Measurements from ENCODE around the gene NCDN. TPM values are rescaled to one million over a fixed set of nuclear protein-coding genes. Genes with fewer than 3 reads are reported as not detected.
A peak's percentile ranks its signal among the peaks of the same experiment; 100 is the strongest.

Gene NCDN
- total RNA-seq, 1 experiment from 2014 or later = 50.9 TPM

DNA sequence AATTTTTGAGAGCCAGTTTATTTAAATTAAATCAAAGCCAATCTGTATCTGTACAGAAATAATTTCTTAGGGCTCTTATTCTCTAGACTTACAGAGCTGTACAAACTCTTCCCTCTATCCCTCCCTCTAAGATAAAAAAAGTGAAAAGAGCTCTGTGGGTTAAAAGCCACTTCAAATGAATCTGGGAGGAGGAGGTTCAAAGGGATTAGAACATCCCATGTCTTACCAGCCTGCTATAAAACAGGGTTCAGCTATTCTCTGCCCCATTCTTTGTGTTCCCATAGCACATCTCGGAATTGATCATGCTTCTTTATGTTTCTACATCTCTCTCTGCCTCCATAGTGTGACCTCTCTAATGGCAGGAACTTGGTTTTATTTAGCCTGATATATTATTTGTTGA lies 19.8 kb upstream of the NCDN start:
- H3K4me3 ChIP-seq (ENCODE audit: insufficient read depth, low read depth, low read length) = no peak overlapping the region

DNA sequence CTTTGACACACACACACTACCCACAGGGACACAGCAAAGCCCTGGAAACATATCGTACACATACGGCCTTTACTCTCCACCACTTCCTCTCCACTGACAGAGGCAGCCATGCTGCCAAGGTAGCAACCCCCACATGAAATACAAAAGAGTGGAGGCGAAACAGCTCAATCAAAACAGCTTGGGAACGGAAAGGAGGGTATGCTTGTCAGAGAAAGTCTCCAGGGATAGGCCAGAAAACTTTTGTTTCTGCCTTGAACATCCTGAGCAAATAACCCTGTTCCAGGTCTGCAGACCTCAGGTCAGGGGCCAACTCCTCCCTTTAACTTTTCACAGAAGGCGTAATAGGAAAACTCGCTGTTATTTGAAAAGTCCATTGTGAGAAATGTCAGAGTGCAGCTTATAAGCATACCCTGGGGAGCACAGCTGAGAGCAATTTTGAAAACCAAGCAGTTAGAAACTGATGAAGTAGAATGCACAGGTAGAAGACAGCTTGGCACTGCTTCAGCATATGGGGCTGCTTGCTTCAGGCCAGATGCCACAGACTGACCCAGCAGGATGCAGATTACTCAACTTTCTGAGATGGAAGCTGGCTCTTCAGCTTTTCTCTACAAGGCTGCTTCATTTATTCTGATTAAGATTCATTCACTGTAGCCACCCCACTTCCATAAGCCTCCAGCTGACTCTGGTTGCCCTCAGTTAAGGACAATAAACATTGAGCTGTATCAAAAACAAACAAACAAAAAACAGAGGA lies 18.4 kb upstream of the NCDN start:
- Histone ChIP-seq H3K4me3 (ENCODE audit: insufficient read depth, low read depth, low read length) (no peak overlapping the region), H3K27me3 (ENCODE audit: control insufficient read depth, insufficient read depth, low read length) (no peaks in the 10 kb centered on the region), H3K36me3 (replicated peaks; ENCODE audit: control insufficient read depth, insufficient read depth, low read length) (peaks cover 2% of the 10 kb centered on the region; the same call in 1 of the 2 replicates)
- DNase-seq = no peak

More for the DNA sequence above, 19.8 kb upstream of the NCDN start:
- Histone ChIP-seq H3K27me3 (ENCODE audit: control insufficient read depth, insufficient read depth, low read length) (no peaks in the 10 kb centered on the region), H3K36me3 (replicated peaks; ENCODE audit: control insufficient read depth, insufficient read depth, low read length) (peaks cover 2% of the 10 kb centered on the region; the same call in 1 of the 2 replicates)
- no peak for DNase-seq

DNA sequence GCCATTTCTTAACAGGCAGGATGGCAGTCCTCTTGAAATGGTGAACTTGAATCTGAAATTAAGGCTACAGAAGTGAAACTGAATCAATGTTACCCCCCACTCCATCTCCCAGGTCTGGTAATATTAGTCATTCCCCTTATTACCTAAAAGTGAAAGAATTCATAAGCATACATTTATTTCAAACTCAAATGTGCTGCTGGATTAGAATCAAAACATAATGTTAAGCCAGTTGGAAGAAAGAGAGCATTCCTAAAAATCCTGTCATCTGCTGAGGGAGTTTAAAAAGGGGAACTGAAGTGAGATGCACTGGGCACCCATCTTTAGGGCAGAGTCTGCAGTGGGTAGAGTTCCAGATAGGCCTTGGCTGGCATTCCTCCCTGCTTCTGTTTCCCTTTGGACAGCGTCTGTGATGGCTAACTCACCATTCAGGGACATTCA lies 17.8 kb upstream of the NCDN start:
- no peak overlapping the region for H3K4me3 ChIP-seq (ENCODE audit: insufficient read depth, low read depth, low read length)
- H3K36me3 ChIP-seq (replicated peaks; ENCODE audit: control insufficient read depth, insufficient read depth, low read length) = peaks cover 2% of the 10 kb centered on the region; the same call in 1 of the 2 replicates
- H3K27me3 ChIP-seq (ENCODE audit: control insufficient read depth, insufficient read depth, low read length) = no peaks in the 10 kb centered on the region
- DNase-seq = no peak

- peak; percentile 56 for DNase-seq
- H3K36me3 ChIP-seq (replicated peaks; ENCODE audit: control insufficient read depth, insufficient read depth, low read length) = peaks cover 2% of the 10 kb centered on the region; the same call in 1 of the 2 replicates
These were observed 12.6 kb upstream of the NCDN start for GRCh38 chr1:35544976-35545375.

DNA sequence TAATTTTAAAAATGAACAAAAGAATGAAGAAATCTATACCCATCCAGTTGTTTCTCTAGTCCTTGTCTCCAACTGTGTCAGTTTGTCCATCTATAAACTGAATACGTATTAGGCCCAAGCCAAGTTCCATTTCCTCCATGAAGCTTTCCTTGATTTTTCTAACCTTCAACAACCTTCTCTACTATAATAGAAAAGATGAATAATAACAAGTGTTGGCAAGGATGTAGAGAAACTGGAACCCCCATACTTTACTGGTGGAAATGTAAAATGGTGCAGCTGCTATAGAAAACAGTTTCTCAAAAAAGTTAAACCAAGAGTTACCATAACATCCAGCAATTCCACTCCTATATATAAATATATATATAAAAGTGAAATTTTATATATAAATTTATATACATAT lies 11.0 kb upstream of the NCDN start:
- Histone ChIP-seq H3K27me3 (ENCODE audit: control insufficient read depth, insufficient read depth, low read length) (no peaks in the 10 kb centered on the region), H3K4me3 (ENCODE audit: insufficient read depth, low read depth, low read length) (no peak overlapping the region), H3K36me3 (replicated peaks; ENCODE audit: control insufficient read depth, insufficient read depth, low read length) (peaks cover 2% of the 10 kb centered on the region)
- DNase-seq = no peak

More at GRCh38 chr1:35544976-35545375, 12.6 kb upstream of the NCDN start:
- Histone ChIP-seq H3K4me3 (ENCODE audit: insufficient read depth, low read depth, low read length) (no peak overlapping the region), H3K27me3 (ENCODE audit: control insufficient read depth, insufficient read depth, low read length) (no peaks in the 10 kb centered on the region)

- H3K36me3 ChIP-seq (replicated peaks; ENCODE audit: control insufficient read depth, insufficient read depth, low read length) = peaks cover 10% of the 10 kb centered on the region
- DNase-seq = no peak
- no peak overlapping the region for H3K4me3 ChIP-seq (ENCODE audit: insufficient read depth, low read depth, low read length)
- no peaks in the 10 kb centered on the region for H3K27me3 ChIP-seq (ENCODE audit: control insufficient read depth, insufficient read depth, low read length)
These were observed 3.7 kb upstream of the NCDN start for GRCh38 chr1:35553851-35554250.

- H3K4me3 ChIP-seq (ENCODE audit: insufficient read depth, low read depth, low read length) = no peak overlapping the region
- H3K36me3 ChIP-seq (replicated peaks; ENCODE audit: control insufficient read depth, insufficient read depth, low read length) = peaks cover 10% of the 10 kb centered on the region
- peak; percentile 83 for DNase-seq
- no peaks in the 10 kb centered on the region for H3K27me3 ChIP-seq (ENCODE audit: control insufficient read depth, insufficient read depth, low read length)
These were observed 3.1 kb upstream of the NCDN start for GRCh38 chr1:35554266-35555211.

DNA sequence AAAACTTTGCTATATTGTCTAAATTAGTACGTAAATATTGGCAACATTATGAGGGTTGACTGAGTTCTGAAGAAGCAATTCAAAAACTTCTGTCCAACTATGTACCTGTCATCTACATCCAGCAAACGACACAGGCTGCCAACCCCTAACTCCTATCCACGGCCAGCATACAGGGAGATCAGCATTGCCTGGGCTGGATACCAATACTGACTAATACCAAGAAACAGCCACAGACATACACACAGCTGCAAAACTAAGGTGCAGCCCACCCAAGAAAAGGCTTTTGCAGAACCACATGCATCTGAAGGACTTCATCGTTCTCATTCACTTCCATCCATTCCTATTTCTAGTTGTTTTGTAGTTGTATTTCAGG lies 2.4 kb upstream of the NCDN start:
- DNase-seq = peak; percentile 52
- peak overlapping the region; percentile 6; the same call in 1 of the 2 replicates for H3K4me3 ChIP-seq (ENCODE audit: insufficient read depth, low read depth, low read length)

GRCh38 chr1:35555601-35556477 lies 1.8 kb upstream of the NCDN start:
- H3K36me3 ChIP-seq (replicated peaks; ENCODE audit: control insufficient read depth, insufficient read depth, low read length) = peaks cover 10% of the 10 kb centered on the region
- H3K4me3 ChIP-seq (ENCODE audit: insufficient read depth, low read depth, low read length) = peak overlapping the region; percentile 97
- H3K27me3 ChIP-seq (ENCODE audit: control insufficient read depth, insufficient read depth, low read length) = no peaks in the 10 kb centered on the region
- DNase-seq = peak; percentile 4

More for the DNA sequence above, 2.4 kb upstream of the NCDN start:
- Histone ChIP-seq H3K36me3 (replicated peaks; ENCODE audit: control insufficient read depth, insufficient read depth, low read length) (peaks cover 10% of the 10 kb centered on the region), H3K27me3 (ENCODE audit: control insufficient read depth, insufficient read depth, low read length) (no peaks in the 10 kb centered on the region)

DNA sequence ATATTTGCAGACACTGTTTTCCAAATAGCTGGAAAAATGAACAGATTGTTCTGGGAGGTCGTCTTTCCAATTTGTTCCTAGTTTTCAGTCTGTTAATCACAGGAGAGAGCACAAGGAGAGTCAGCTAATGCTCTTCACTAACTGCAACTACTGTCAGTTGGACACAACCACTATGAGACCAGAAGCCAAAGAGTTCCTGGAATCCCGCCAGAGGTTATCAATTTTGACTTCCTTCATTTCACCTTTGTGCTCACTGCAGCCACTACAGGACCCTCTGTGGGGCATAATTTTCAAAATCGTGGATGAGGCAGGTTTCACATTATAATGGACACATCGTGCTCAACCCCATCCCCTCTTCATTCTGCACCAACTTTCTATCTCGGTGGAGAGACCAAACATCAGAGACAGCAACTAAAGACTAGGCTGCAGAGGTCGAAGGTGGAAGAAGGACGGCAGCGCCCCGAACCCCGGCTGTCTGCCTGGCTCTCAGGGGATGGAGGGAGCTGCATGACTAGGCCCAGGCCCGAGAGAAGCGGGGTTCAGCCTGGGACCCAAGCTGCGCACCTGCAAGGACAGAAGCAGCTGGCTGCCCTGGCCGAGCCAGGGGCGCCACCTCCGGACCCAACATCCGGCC lies 998 bp upstream of the NCDN start:
- no peak for DNase-seq
- Histone ChIP-seq H3K36me3 (replicated peaks; ENCODE audit: control insufficient read depth, insufficient read depth, low read length) (peaks cover 15% of the 10 kb centered on the region), H3K27me3 (ENCODE audit: control insufficient read depth, insufficient read depth, low read length) (no peaks in the 10 kb centered on the region), H3K4me3 (ENCODE audit: insufficient read depth, low read depth, low read length) (peak overlapping the region; percentile 97)

DNA sequence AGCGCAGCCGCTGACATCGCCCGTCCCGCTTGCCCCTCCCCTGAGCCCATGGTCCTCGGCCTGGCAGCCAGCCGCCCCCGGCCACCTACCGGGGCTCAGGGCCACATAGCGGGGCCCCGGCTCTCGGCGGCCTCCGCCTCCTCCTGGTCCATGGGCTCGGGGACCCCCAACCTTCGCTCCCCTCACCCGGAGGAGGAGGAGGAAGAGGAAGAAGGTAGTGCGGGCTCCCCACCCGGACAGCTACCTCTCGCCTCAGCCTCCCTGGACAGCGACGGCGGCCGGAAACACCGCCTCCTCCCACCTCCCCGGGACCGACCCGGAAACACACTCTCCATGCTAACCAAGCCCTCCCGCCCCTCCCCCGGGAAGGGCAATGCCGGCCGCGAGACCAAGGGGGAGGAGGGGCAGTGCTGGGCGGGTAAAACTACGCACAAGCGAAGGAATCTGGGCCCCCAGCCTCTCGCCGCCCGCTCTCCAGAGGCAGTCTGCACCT lies 435 bp upstream of the NCDN start, which contains the start of gene KIAA0319L:
TSS of gene KIAA0319L (minus strand) at position 286 of the 493 bp plus-strand sequence. CDS start 2,912 bp downstream, outside the sequence.
- peaks cover 16% of the 10 kb centered on the region for H3K36me3 ChIP-seq (replicated peaks; ENCODE audit: control insufficient read depth, insufficient read depth, low read length)
- peak within 1 kb of the TSS; percentile 97 for H3K4me3 ChIP-seq (ENCODE audit: insufficient read depth, low read depth, low read length)
- no peaks in the 10 kb centered on the region for H3K27me3 ChIP-seq (ENCODE audit: control insufficient read depth, insufficient read depth, low read length)
- peak; percentile 94 for DNase-seq

DNA sequence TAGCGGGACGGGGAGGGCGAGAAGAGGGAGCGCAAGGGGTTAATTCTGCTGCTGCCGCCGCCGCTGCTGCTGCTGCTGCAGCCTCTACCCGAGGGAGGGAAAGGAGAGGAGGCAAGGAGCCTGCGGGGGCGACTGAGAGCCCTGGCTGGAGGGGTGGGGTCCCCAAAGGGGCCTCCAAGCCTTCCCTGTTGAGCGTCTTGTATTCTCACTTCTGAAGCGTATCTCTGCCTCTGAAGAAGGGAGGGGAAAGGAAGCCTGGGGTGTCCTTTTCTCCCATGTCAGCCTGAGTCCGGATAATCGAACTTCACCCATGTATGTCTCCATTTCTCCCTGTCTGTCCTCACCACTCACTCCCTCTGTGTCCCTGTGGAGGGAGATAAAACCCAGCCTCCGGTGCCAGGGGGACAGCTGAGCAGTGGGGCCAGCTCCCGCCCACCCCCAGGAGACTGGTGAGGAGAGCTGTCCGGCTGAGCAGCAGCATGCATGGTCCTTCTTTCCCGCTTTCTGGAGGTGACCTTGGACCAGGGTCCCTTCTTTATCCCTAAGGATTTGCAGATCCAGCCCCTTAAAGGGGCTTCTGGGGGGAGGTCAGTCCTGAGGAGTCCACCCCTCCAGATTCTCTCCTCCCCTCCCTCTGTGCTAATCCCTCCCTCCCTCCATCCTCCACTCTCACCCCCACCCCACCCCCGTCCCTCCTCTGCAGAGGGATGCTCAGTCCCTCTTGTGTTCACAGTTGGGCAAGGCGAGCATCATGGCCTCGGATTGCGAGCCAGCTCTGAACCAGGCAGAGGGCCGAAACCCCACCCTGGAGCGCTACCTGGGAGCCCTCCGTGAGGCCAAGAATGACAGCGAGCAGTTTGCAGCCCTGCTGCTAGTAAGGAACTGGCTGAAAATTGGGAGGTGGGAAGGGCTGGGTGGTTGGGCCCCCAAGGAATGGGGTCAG lies 1.0 kb downstream of the NCDN start:
- Histone ChIP-seq H3K4me3 (ENCODE audit: insufficient read depth, low read depth, low read length) (peak overlapping the region; percentile 97), H3K27me3 (ENCODE audit: control insufficient read depth, insufficient read depth, low read length) (no peaks in the 10 kb centered on the region), H3K36me3 (replicated peaks; ENCODE audit: control insufficient read depth, insufficient read depth, low read length) (peaks cover 9% of the 10 kb centered on the region)
- DNase-seq = peak; percentile 84

All from H7 (cell line).